Choroid plexus epithelial cell (primary cell): ENCODE measurements around the gene ONECUT3.
A peak's percentile ranks its signal among the peaks of the same experiment; 100 is the strongest.

Experiments
- DNase-seq: peaks from one replicate; pipeline ENCODE4 v3.0.0-alpha.2; 2010; ENCODE audit warnings: low read depth
- H3K4me3 ChIP-seq: 2 replicates; pipeline ENCODE4 v1.5.1; 2011; ENCODE audit warnings: low read depth, mild to moderate bottlenecking, control low read depth, low read length, moderate library complexity
- TF ChIP-seq, protein P1 (sequence below): conservative IDR thresholded peaks from 2 replicates; pipeline ENCODE4 v1.5.1; 2011; ENCODE audit warnings: low read depth, mild to moderate bottlenecking, control low read depth, inconsistent platforms, low read length, moderate library complexity

ONECUT3 gene

GRCh38 chr19:1808395-1808731, 55.1 kb downstream of the ONECUT3 start:
- DNase-seq = no peak
- H3K4me3 ChIP-seq = no peak overlapping the region
- TF ChIP-seq, protein P1, sequence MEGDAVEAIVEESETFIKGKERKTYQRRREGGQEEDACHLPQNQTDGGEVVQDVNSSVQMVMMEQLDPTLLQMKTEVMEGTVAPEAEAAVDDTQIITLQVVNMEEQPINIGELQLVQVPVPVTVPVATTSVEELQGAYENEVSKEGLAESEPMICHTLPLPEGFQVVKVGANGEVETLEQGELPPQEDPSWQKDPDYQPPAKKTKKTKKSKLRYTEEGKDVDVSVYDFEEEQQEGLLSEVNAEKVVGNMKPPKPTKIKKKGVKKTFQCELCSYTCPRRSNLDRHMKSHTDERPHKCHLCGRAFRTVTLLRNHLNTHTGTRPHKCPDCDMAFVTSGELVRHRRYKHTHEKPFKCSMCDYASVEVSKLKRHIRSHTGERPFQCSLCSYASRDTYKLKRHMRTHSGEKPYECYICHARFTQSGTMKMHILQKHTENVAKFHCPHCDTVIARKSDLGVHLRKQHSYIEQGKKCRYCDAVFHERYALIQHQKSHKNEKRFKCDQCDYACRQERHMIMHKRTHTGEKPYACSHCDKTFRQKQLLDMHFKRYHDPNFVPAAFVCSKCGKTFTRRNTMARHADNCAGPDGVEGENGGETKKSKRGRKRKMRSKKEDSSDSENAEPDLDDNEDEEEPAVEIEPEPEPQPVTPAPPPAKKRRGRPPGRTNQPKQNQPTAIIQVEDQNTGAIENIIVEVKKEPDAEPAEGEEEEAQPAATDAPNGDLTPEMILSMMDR = no peak

GRCh38 chr19:1809678-1810077, 56.4 kb downstream of the ONECUT3 start:
- no peak for DNase-seq
- no peak overlapping the region for H3K4me3 ChIP-seq
- TF ChIP-seq, protein P1 = no peak

- no peak for DNase-seq
- no peak overlapping the region for H3K4me3 ChIP-seq
- TF ChIP-seq, protein P1 = no peak
Observed at GRCh38 chr19:1810439-1811160, 57.3 kb downstream of the ONECUT3 start.

GRCh38 chr19:1811472-1811894, 58.2 kb downstream of the ONECUT3 start:
- peak; percentile 11 for DNase-seq
- H3K4me3 ChIP-seq = peak overlapping the region; percentile 64
- TF ChIP-seq, protein P1 = no peak

GRCh38 chr19:1811942-1812425, 58.7 kb downstream of the ONECUT3 start, which contains the start of gene ATP8B3:
ATP8B3 (minus strand) TSS chr19:1812276; CDS start chr19:1811736, 540 bp downstream.
- peak within 1 kb of the TSS; percentile 64 for H3K4me3 ChIP-seq
- no peak for DNase-seq
- TF ChIP-seq, protein P1 = no peak

- TF ChIP-seq, protein P1 = peak; percentile 72
- peak; percentile 84 for DNase-seq
- H3K4me3 ChIP-seq = peak overlapping the region; percentile 64
Observed at GRCh38 chr19:1812426-1813191, 59.3 kb downstream of the ONECUT3 start.
